DND-41 (cell line): ENCODE data around the gene CMTM3.
"Not testable (repeated sequence)": the region's sequence is repeated elsewhere in the genome, so short reads cannot be mapped to it uniquely, and the experiment has no call there.

ENCODE experiments used
- ATAC-seq: fragments of 200-7000 bp; cut with Tn5 transposase; 3 replicates; pipeline ENCODE4 v1.9.1; 2021; ENCODE audit warnings: low read depth; ENCODE audit not compliant: insufficient read depth
- DNase-seq: peaks from one replicate; pipeline ENCODE4 v3.0.0-alpha.2; 2020
- H2AFZ ChIP-seq: 2 replicates; pipeline ENCODE4 v1.6.0; 2012; ENCODE audit warnings: low read depth, low read length
- H3K27ac ChIP-seq: 2 replicates; pipeline ENCODE4 v1.5.1; 2012; ENCODE audit warnings: low read length, inconsistent platforms
- H3K27me3 ChIP-seq: fragments of 200-600 bp; sonication (generic); 2 replicates; pipeline ENCODE4 v1.6.0; 2012; ENCODE audit warnings: low read length, mild to moderate bottlenecking, inconsistent platforms; ENCODE audit not compliant: insufficient read depth, poor library complexity
- H3K36me3 ChIP-seq: 2 replicates; pipeline ENCODE4 v1.5.1; 2012; ENCODE audit warnings: low read length, inconsistent platforms; ENCODE audit not compliant: insufficient read depth
- H3K4me1 ChIP-seq: 2 replicates; pipeline ENCODE4 v1.5.1; 2012; ENCODE audit warnings: mild to moderate bottlenecking, low read length; ENCODE audit not compliant: insufficient read depth
- H3K4me2 ChIP-seq: 2 replicates; pipeline ENCODE4 v1.6.0; 2012; ENCODE audit warnings: mild to moderate bottlenecking, moderate library complexity, low read length, inconsistent platforms; ENCODE audit not compliant: insufficient read depth
- H3K4me3 ChIP-seq, 2 experiments: fragments of 200-600 bp in 1 of 2; shearing (Covaris generic) in 1 of 2; 2 replicates each; pipeline ENCODE4 v1.5.1; 2012 to 2016; ENCODE audit warnings: inconsistent platforms in 2 of 2, low read length in 2 of 2, mild to moderate bottlenecking in 2 of 2, low read depth in 1 of 2, moderate library complexity in 1 of 2
- H3K79me2 ChIP-seq: 2 replicates; pipeline ENCODE4 v1.6.0; 2012; ENCODE audit warnings: low read length, inconsistent platforms; ENCODE audit not compliant: insufficient read depth
- H3K9ac ChIP-seq: 2 replicates; pipeline ENCODE4 v1.6.0; 2012; ENCODE audit warnings: low read depth, mild to moderate bottlenecking, inconsistent platforms, low read length, moderate library complexity
- H3K9me3 ChIP-seq: 2 replicates; pipeline ENCODE4 v1.5.1; 2012; ENCODE audit warnings: low read length, moderate library complexity, mild to moderate bottlenecking, inconsistent platforms; ENCODE audit not compliant: insufficient read depth, severe bottlenecking
- H4K20me1 ChIP-seq: 2 replicates; pipeline ENCODE4 v1.6.0; 2012; ENCODE audit warnings: low read length; ENCODE audit not compliant: insufficient read depth
- EZH2 ChIP-seq: IDR thresholded peaks from 3 replicates; pipeline ENCODE4 v1.6.1; 2012; ENCODE audit warnings: borderline replicate concordance, low read depth, mild to moderate bottlenecking, moderate library complexity, low read length, inconsistent platforms; ENCODE audit not compliant: severe bottlenecking
- TF ChIP-seq, protein P1 (sequence below): IDR thresholded peaks from 2 replicates; pipeline ENCODE4 v1.5.1; 2012; ENCODE audit warnings: borderline replicate concordance, low read length, moderate library complexity, mild to moderate bottlenecking; ENCODE audit not compliant: poor library complexity, severe bottlenecking; ENCODE audit errors: extremely low read depth

CMTM3 gene

DNA sequence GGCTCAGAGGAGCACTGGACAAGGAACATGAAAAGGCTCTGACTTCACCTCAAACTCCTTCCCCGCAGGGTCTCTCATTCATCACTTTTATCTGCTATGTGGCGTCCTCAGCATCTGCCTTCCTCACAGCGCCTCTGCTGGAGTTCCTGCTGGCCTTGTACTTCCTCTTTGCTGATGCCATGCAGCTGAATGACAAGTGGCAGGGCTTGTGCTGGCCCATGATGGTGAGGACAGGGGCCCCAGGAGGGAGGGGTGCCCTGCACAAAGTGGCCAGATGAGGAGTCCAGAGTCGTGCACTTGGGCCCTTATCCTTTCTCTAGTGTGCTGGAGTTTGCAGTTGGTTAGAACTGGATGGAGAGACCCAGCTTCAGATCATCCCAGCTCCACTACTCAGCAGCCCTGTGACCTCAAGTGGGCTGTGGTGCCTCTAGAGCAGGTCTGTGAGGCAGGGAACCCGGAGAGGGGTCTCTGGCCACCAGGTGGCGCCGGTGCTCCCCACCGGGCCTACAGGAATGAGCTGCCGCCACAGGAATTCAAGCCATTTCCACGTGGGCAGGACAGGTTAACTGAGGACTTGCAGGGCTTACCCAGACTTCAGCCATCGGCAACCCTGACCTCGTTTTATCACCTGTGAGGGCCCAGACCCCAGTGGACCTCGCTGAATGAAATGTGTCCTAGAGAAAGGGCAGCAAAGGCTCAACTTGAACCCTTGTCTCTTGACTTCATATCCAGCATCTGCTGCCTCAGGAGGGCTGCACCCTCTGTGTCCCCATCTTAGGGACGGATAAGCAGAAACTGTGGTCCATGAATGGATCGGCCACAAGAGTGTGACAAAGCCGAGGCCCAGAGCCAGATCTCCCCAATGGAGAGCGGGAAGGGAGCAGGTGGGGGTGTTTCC lies 4.0 kb downstream of the CMTM3 start:
- Histone ChIP-seq H3K4me3 (no peak overlapping the region), H3K27ac (peak overlapping the region; percentile 48), H3K79me2 (peaks cover 53% of the 10 kb centered on the region), H3K9ac (0 out of 2 replicates have a peak overlapping the region, but pooled peaks have one; percentile 13), H2AFZ (no peak overlapping the region), H3K4me2 (peak overlapping the region; percentile 47), H3K27me3 (no peaks in the 10 kb centered on the region), H3K36me3 (peaks cover 73% of the 10 kb centered on the region), H3K9me3 (no peaks in the 10 kb centered on the region), H3K4me1 (peaks cover 42% of the 10 kb centered on the region), H4K20me1 (peaks cover 64% of the 10 kb centered on the region)
- ATAC-seq (peak; percentile 59), DNase-seq (peak; percentile 84)
- no peak for TF ChIP-seq EZH2
- TF ChIP-seq, protein P1, sequence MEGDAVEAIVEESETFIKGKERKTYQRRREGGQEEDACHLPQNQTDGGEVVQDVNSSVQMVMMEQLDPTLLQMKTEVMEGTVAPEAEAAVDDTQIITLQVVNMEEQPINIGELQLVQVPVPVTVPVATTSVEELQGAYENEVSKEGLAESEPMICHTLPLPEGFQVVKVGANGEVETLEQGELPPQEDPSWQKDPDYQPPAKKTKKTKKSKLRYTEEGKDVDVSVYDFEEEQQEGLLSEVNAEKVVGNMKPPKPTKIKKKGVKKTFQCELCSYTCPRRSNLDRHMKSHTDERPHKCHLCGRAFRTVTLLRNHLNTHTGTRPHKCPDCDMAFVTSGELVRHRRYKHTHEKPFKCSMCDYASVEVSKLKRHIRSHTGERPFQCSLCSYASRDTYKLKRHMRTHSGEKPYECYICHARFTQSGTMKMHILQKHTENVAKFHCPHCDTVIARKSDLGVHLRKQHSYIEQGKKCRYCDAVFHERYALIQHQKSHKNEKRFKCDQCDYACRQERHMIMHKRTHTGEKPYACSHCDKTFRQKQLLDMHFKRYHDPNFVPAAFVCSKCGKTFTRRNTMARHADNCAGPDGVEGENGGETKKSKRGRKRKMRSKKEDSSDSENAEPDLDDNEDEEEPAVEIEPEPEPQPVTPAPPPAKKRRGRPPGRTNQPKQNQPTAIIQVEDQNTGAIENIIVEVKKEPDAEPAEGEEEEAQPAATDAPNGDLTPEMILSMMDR: peak; percentile 94

DNA sequence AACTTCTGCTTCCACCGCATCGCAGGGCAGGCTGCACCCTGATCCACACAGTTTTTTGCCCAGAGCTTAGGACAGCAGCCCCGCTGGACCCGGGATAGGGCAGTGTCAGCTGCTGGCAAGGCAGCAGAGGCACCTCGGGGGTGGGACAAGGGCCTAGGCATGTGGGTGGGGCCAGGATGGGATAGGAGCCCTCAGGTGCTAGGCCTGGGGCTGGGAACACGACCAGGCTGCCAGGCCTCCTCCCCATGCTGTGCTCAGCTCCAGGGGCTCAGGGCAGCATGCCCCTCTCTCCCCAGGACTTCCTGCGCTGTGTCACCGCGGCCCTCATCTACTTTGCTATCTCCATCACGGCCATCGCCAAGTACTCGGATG lies 4.6 kb downstream of the CMTM3 start:
- Histone ChIP-seq H3K9ac (0 out of 2 replicates have a peak overlapping the region, but pooled peaks have one; percentile 13), H3K4me2 (peak overlapping the region; percentile 47; the same call in 1 of the 2 replicates), H3K4me1 (peaks cover 36% of the 10 kb centered on the region), H3K9me3 (no peaks in the 10 kb centered on the region), H3K27me3 (no peaks in the 10 kb centered on the region), H2AFZ (no peak overlapping the region), H3K4me3 (no peak overlapping the region), H4K20me1 (peaks cover 64% of the 10 kb centered on the region), H3K79me2 (peaks cover 53% of the 10 kb centered on the region), H3K36me3 (peaks cover 79% of the 10 kb centered on the region), H3K27ac (no peak overlapping the region; the same call in 1 of the 2 replicates)
- ATAC-seq: no peak
- TF ChIP-seq, protein P1: no peak
- TF ChIP-seq EZH2: no peak
- no peak for DNase-seq

DNA sequence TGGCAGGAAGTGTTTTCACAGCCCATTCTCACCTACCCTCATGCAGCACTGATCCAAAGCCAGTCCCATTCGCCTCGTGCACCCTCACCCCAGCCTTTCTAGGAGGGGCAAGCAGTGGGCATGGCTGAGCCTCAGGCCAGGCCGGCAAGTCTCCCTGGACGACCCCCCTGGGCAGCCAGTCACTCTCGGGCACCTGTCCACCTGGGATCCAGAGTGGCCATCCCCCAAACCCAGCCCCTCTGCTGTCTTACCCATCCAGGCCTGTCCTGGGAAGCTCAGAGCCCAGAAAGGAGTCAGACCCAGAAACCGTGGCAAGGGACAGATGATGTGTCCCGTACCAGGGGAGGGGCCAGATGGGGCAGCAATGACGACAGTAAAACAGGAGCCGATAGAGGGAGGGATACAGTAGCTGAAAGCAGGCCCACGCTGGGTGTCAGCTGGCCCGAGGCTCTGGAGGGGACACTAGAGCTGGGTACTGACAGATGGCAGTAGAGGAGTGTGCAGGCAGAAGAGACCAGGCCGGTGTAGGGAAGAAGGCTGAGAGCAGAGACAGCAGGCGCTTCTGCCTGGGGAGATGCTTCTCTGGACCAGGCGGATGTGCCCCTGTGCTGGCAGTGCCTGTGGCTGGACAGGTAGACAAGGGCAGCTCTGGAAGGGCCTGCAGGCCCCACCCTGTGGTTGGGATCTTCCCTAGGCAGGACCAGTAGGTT lies 5.8 kb downstream of the CMTM3 start:
- Histone ChIP-seq H3K27me3 (no peaks in the 10 kb centered on the region), H2AFZ (no peak overlapping the region), H3K4me3 (no peak overlapping the region), H4K20me1 (peaks cover 64% of the 10 kb centered on the region), H3K4me1 (peaks cover 35% of the 10 kb centered on the region), H3K9me3 (no peaks in the 10 kb centered on the region), H3K9ac (no peak overlapping the region), H3K4me2 (no peak overlapping the region), H3K79me2 (peaks cover 46% of the 10 kb centered on the region), H3K27ac (no peak overlapping the region; the same call in 1 of the 2 replicates), H3K36me3 (peaks cover 82% of the 10 kb centered on the region)
- no peak for TF ChIP-seq EZH2
- TF ChIP-seq, protein P1: no peak
- ATAC-seq (no peak), DNase-seq (no peak)

DNA sequence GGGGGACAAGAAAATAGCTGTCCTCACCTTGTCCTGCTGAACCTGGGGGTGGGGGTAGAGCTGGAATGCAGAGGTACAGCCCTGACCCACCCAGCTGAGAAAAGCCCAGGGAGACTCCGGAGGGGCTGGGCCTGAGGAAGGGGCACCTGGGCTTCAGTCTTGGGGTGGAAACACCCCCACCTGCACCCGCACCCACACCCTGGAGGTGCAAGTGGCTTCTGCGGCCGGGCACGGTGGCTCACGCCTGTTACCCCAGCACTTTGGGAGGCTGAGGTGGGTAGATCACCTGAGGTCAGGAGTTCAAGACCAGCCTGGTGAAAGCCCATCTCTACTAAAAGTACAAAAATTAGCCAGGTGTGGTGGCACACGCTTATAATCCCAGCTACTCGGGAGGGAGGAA lies 7.4 kb downstream of the CMTM3 start:
- ATAC-seq, H3K9ac ChIP-seq, DNase-seq, H3K4me3 ChIP-seq, H3K9me3 ChIP-seq, H2AFZ ChIP-seq, H3K4me2 ChIP-seq, H3K27me3 ChIP-seq, H3K27ac ChIP-seq: not testable (repeated sequence)
- peaks cover 72% of the 10 kb centered on the region for H3K36me3 ChIP-seq
- peaks cover 50% of the 10 kb centered on the region for H4K20me1 ChIP-seq
- peaks cover 21% of the 10 kb centered on the region for H3K4me1 ChIP-seq
- peaks cover 30% of the 10 kb centered on the region for H3K79me2 ChIP-seq
